Endothelial cell of umbilical vein (primary cell): ENCODE measurements around the gene GLOD5. TPM values are rescaled to one million over a fixed set of nuclear protein-coding genes. Genes with fewer than 3 reads are reported as not detected.

Experiments used
- BruUV-seq: library from RNA; stranded (reverse); fragments of 400-500 nt; replicated peaks from 2 replicates; lab custom pipeline; 2021; lab: Mats Ljungman, UMichigan
- CTCF ChIA-PET: fragments of 300-600, 350-600 bp; sonication (Branson Sonifier 250); formaldehyde crosslinking; loops from one replicate; lab custom pipeline; 2021; ENCODE audit warnings: antibody characterized with exemption, inconsistent platforms; lab: Charles Lee
- POLR2A ChIA-PET: fragments of 300-600, 350-600 bp; sonication (Branson Sonifier 250); formaldehyde crosslinking; loops from one replicate; lab custom pipeline; 2021; ENCODE audit warnings: antibody characterized with exemption, inconsistent platforms; lab: Charles Lee
- DNase-seq: peaks from one replicate; pipeline ENCODE4 v3.0.0-alpha.2; 2011; ENCODE audit warnings: low read depth, low spot score
- FAIRE-seq: peaks from 2 replicates; lab custom pipeline; 2011; peaks lifted over from hg19 to GRCh38; lab: Jason Lieb, UNC
- H2AFZ ChIP-seq: 2 replicates; pipeline ENCODE4 v1.6.0; 2012; ENCODE audit warnings: low read depth, low read length, control low read depth, inconsistent platforms
- H3K27ac ChIP-seq: 2 replicates; pipeline ENCODE4 v1.5.1; 2011; ENCODE audit warnings: low read depth, mild to moderate bottlenecking, control low read depth, low read length, moderate library complexity; ENCODE audit not compliant: insufficient read depth
- H3K27me3 ChIP-seq, 2 experiments: 2 replicates each; pipeline versions ENCODE4 v1.6.0 to v1.6.1; 2011; ENCODE audit warnings: low read length in 2 of 2, mixed read lengths in 1 of 2; ENCODE audit not compliant: control insufficient read depth in 2 of 2, insufficient read depth in 2 of 2
- H3K36me3 ChIP-seq, 2 experiments: 2 replicates in 1 of 2; 3 replicates in 1 of 2; pipeline ENCODE4 v1.5.1; 2011; ENCODE audit warnings: low read length in 2 of 2, mild to moderate bottlenecking in 1 of 2, moderate library complexity in 1 of 2; ENCODE audit not compliant: control insufficient read depth in 2 of 2, insufficient read depth in 2 of 2; ENCODE audit errors: extremely low read depth in 1 of 2
- H3K4me1 ChIP-seq: 3 replicates; pipeline ENCODE4 v1.5.1; 2011; ENCODE audit warnings: mild to moderate bottlenecking, low read length; ENCODE audit not compliant: control insufficient read depth, insufficient read depth; ENCODE audit errors: extremely low read depth
- H3K4me2 ChIP-seq: 2 replicates; pipeline ENCODE4 v1.6.1; 2011; ENCODE audit warnings: low read length, control low read depth, mixed read lengths; ENCODE audit not compliant: insufficient read depth
- H3K4me3 ChIP-seq, 3 experiments: fragments of 200-600 bp in 1 of 3; sonication (generic), shearing (Covaris generic) in 1 of 3; replicated peaks in 1 of 3; 2 replicates each; pipeline ENCODE4 v1.5.1; 2011 to 2016; ENCODE audit warnings: control low read depth in 3 of 3, low read length in 3 of 3, mild to moderate bottlenecking in 2 of 3, inconsistent platforms in 1 of 3, low read depth in 1 of 3, moderate library complexity in 1 of 3; ENCODE audit not compliant: insufficient read depth in 1 of 3
- H3K79me2 ChIP-seq: 2 replicates; pipeline ENCODE4 v1.6.0; 2012; ENCODE audit warnings: low read length, inconsistent platforms; ENCODE audit not compliant: control insufficient read depth, insufficient read depth
- H3K9ac ChIP-seq: replicated peaks from 2 replicates; pipeline ENCODE3; 2011; ENCODE audit warnings: low read length, control low read depth; ENCODE audit not compliant: insufficient read depth; ENCODE audit errors: extremely low read depth
- H3K9me1 ChIP-seq: replicated peaks from 3 replicates; pipeline ENCODE4 v1.6.0; 2011; ENCODE audit warnings: mild to moderate bottlenecking, low read length; ENCODE audit not compliant: control insufficient read depth, insufficient read depth; ENCODE audit errors: extremely low read depth
- H3K9me3 ChIP-seq: replicated peaks from 2 replicates; pipeline ENCODE4 v1.5.1; 2012; ENCODE audit warnings: low read length, inconsistent platforms; ENCODE audit not compliant: control insufficient read depth, insufficient read depth
- H4K20me1 ChIP-seq: replicated peaks from 2 replicates; pipeline ENCODE3; 2011; ENCODE audit warnings: mild to moderate bottlenecking, low read length; ENCODE audit not compliant: control insufficient read depth, insufficient read depth; ENCODE audit errors: extremely low read depth
- CTCF ChIP-seq, 2 donors: IDR thresholded peaks; 1 replicate in 1 of 2; 2 replicates in 1 of 2; pipeline ENCODE4 v1.5.1; 2011; ENCODE audit warnings: low read length in 2 of 2, mild to moderate bottlenecking in 2 of 2, moderate library complexity in 2 of 2, control low read depth in 1 of 2, inconsistent platforms in 1 of 2, low read depth in 1 of 2; ENCODE audit not compliant: insufficient read depth in 1 of 2; ENCODE audit errors: extremely low read depth in 1 of 2
- EZH2 ChIP-seq: IDR thresholded peaks from 2 replicates; pipeline ENCODE4 v1.6.1; 2012; ENCODE audit warnings: borderline replicate concordance, low read depth, mild to moderate bottlenecking, moderate library complexity, low read length, inconsistent platforms; ENCODE audit not compliant: severe bottlenecking
- FOS ChIP-seq: IDR thresholded peaks from 2 replicates; pipeline ENCODE4 v1.6.1; 2011; ENCODE audit warnings: mild to moderate bottlenecking, low read length, moderate library complexity, borderline replicate concordance; ENCODE audit not compliant: insufficient read depth
- GATA2 ChIP-seq: IDR thresholded peaks from 2 replicates; pipeline ENCODE4 v1.7.0; 2011; ENCODE audit warnings: low read depth, mild to moderate bottlenecking, moderate library complexity, mixed read lengths, low read length; ENCODE audit not compliant: insufficient read length, insufficient read depth
- JUN ChIP-seq: IDR thresholded peaks from 2 replicates; pipeline ENCODE4 v1.6.1; 2011; ENCODE audit warnings: borderline replicate concordance, low read depth; ENCODE audit not compliant: insufficient read length, insufficient read depth
- MAX ChIP-seq: IDR thresholded peaks from 2 replicates; pipeline ENCODE4 v1.6.1; 2011; ENCODE audit not compliant: insufficient read depth, insufficient read length
- MYC ChIP-seq: IDR thresholded peaks from one replicate; pipeline ENCODE4 v1.6.1; 2011; ENCODE audit warnings: mild to moderate bottlenecking, low read depth, low read length
- POLR2A ChIP-seq: IDR thresholded peaks from 2 replicates; pipeline ENCODE4 v1.6.1; 2012; ENCODE audit warnings: low read depth, mild to moderate bottlenecking, control low read depth, low read length
- POLR2AphosphoS5 ChIP-seq: IDR thresholded peaks from 2 replicates; pipeline ENCODE4 v1.6.1; 2012; ENCODE audit warnings: low read depth, mild to moderate bottlenecking, control low read depth, low read length, moderate library complexity; ENCODE audit not compliant: insufficient read depth
- dilution Hi-C: fragments of 300-500 bp; cut with MboI; formaldehyde crosslinking; loops from one replicate; pipeline ENCODE4 v1.15.0; 2019; ENCODE audit warnings: low sequenced_read_pairs; ENCODE audit not compliant: extremely low pct_ligation_motif_present
- intact Hi-C: fragments of 100-400 bp; cut with micrococcal nuclease; formaldehyde crosslinking; loops from one replicate; pipeline ENCODE4 v1.10.0; 2022
- polyA plus RNA-seq, 4 experiments: library from polyadenylated mRNA; depleted of rRNA in 3 of 4; stranded (reverse) in 3 of 4; unstranded in 1 of 4; fragments of >200 nt; gene quantifications; 2 replicates each; pipeline versions ENCODE4 v1.2.1 to v1.2.3, GENCODE V29; 2011 to 2012; ENCODE audit warnings: missing spikeins in 1 of 4
- total RNA-seq: library from RNA; stranded (reverse); gene quantifications from 2 replicates; pipeline ENCODE4 v1.2.3, GENCODE V29; 2021

The GLOD5 gene
- total and polyA plus RNA-seq, 2 donors (not counting 3 experiments of a cell fraction or from before 2014, with no cell fraction given), result not detected

- no peak overlapping the region for H3K4me3 ChIP-seq
- POLR2A ChIA-PET, result no interaction called here
- FAIRE-seq, result no peak
- H3K4me1 ChIP-seq, result no peaks in the 10 kb centered on the region
- dilution Hi-C loops (no loop called here), intact Hi-C loops (no loop called here)
- H3K9me3 ChIP-seq, result no peaks in the 10 kb centered on the region
- no peak for DNase-seq
- H3K27me3 ChIP-seq, result peaks cover 2 to 7% of the 10 kb centered on the region in 2 experiments
- TF ChIP-seq GATA2 (no peak), FOS (no peak), EZH2 (no peak), MYC (no peak), MAX (no peak), POLR2AphosphoS5 (no peak), POLR2A (no peak), JUN (no peak)
- H3K9ac ChIP-seq, result no peak overlapping the region
- no peak overlapping the region for H3K4me2 ChIP-seq
- H3K9me1 ChIP-seq, result no peaks in the 10 kb centered on the region
- no peak overlapping the region for H2AFZ ChIP-seq
- CTCF ChIA-PET, result no interaction called here
- H3K27ac ChIP-seq, result no peak overlapping the region
- H4K20me1 ChIP-seq, result no peaks in the 10 kb centered on the region
- no TSS peak for BruUV-seq
- H3K36me3 ChIP-seq, result no peaks in the 10 kb centered on the region
- no peaks in the 10 kb centered on the region for H3K79me2 ChIP-seq
These were observed 40.8 kb upstream of the GLOD5 start for GRCh38 chrX:48720577-48721250.

GRCh38 chrX:48721916-48722315 lies 39.6 kb upstream of the GLOD5 start:
- TF ChIP-seq MAX (no peak), JUN (no peak), GATA2 (no peak), EZH2 (no peak), POLR2AphosphoS5 (no peak), FOS (no peak), MYC (no peak), CTCF (IDR thresholded peaks at IDR 0.05; ENCODE audit: extremely low read depth in 1 of 2, insufficient read depth in 1 of 2, low read depth in 1 of 2, low read length in 2 of 2) (no peak), POLR2A (no peak)
- dilution Hi-C loops, result no loop called here
- CTCF ChIA-PET, result no interaction called here

More at GRCh38 chrX:48721916-48722315, 39.6 kb upstream of the GLOD5 start:
- H4K20me1 ChIP-seq, result no peaks in the 10 kb centered on the region
- FAIRE-seq (no peak), DNase-seq (no peak)
- H3K9me1 ChIP-seq, result no peaks in the 10 kb centered on the region
- H3K36me3 ChIP-seq, result no peaks in the 10 kb centered on the region
- no peaks in the 10 kb centered on the region for H3K9me3 ChIP-seq
- intact Hi-C loops, result no loop called here
- H3K4me2 ChIP-seq, result no peak overlapping the region
- no peak overlapping the region for H3K9ac ChIP-seq
- H3K27ac ChIP-seq, result no peak overlapping the region
- no peak overlapping the region for H3K4me3 ChIP-seq
- no peaks in the 10 kb centered on the region for H3K79me2 ChIP-seq
- no peaks in the 10 kb centered on the region for H3K4me1 ChIP-seq
- BruUV-seq, result no TSS peak
- no peak overlapping the region for H2AFZ ChIP-seq
- POLR2A ChIA-PET, result no interaction called here
- H3K27me3 ChIP-seq, result peaks cover 2 to 4% of the 10 kb centered on the region in 2 experiments
